DMS 273 treated with DMSO at 0.1 percent for 48 hours (cell line): ENCODE measurements around the gene CHMP2A.
"Not testable (repeated sequence)": the region's sequence is repeated elsewhere in the genome, so short reads cannot be mapped to it uniquely, and the experiment has no call there.

Experiments used
- DNase-seq: peaks from one replicate; lab custom pipeline; 2025; lab: John Stamatoyannopoulos, UW

CHMP2A gene

GRCh38 chr19:58554494-58555368, at the start of gene CHMP2A:
CHMP2A (minus strand) TSS chr19:58555105; CDS start chr19:58554212, 893 bp downstream.
- DNase-seq = no peak

- no peak for DNase-seq
These were observed 31.3 kb upstream of the CHMP2A start for GRCh38 chr19:58586133-58586765.

- DNase-seq = no peak
These were observed 30.7 kb upstream of the CHMP2A start for GRCh38 chr19:58585442-58586132.

- no peak for DNase-seq
These were observed 29.9 kb upstream of the CHMP2A start for GRCh38 chr19:58584498-58585441.

- no peak for DNase-seq
These were observed 28.1 kb upstream of the CHMP2A start for GRCh38 chr19:58582985-58583384.

GRCh38 chr19:58581227-58582141, 26.6 kb upstream of the CHMP2A start:
- no peak for DNase-seq

GRCh38 chr19:58579473-58580142, 24.7 kb upstream of the CHMP2A start:
- no peak for DNase-seq

GRCh38 chr19:58578012-58578925, 23.4 kb upstream of the CHMP2A start:
- DNase-seq = no peak

GRCh38 chr19:58577581-58577980, 22.7 kb upstream of the CHMP2A start:
- DNase-seq = not testable (repeated sequence)

- no peak for DNase-seq
These were observed 20.5 kb upstream of the CHMP2A start for GRCh38 chr19:58575183-58576041.

GRCh38 chr19:58573658-58574164, 18.8 kb upstream of the CHMP2A start:
- DNase-seq = no peak

- DNase-seq = no peak
These were observed 18.1 kb upstream of the CHMP2A start, which contains the start of gene MZF1 for GRCh38 chr19:58572818-58573657. MZF1 (minus strand) TSS chr19:58573335; CDS start chr19:58571389, 1,946 bp downstream.

- DNase-seq = no peak
These were observed 17.3 kb upstream of the CHMP2A start for GRCh38 chr19:58572026-58572817.

GRCh38 chr19:58571575-58571947, 16.7 kb upstream of the CHMP2A start:
- DNase-seq = no peak

- DNase-seq = no peak
These were observed 16.1 kb upstream of the CHMP2A start for GRCh38 chr19:58570770-58571574.
